Keratinocyte (primary cell): ENCODE measurements around the gene PIPOX.

Experiments
- CTCF ChIP-seq, 3 experiments: IDR thresholded peaks in 1 of 3; conservative IDR thresholded peaks in 1 of 3; optimal IDR thresholded peaks in 1 of 3; 2 replicates in 2 of 3; 3 replicates in 1 of 3; pipeline versions ENCODE3 to v1.5.1; 2011; ENCODE audit warnings: low read length in 3 of 3, mild to moderate bottlenecking in 3 of 3, moderate library complexity in 2 of 3, control low read depth in 1 of 3, inconsistent platforms in 1 of 3; ENCODE audit not compliant: insufficient read depth in 2 of 3; ENCODE audit errors: extremely low read depth in 1 of 3
- EZH2 ChIP-seq: IDR thresholded peaks from one replicate; pipeline ENCODE4 v1.6.1; 2012; ENCODE audit warnings: inconsistent platforms, mild to moderate bottlenecking, low read length, moderate library complexity

- no peak for TF ChIP-seq CTCF (optimal IDR thresholded peaks at IDR 0.05 in 1 of 3, IDR thresholded peaks at IDR 0.05 in 1 of 3, conservative IDR thresholded peaks at IDR 0.05 in 1 of 3; ENCODE audit: extremely low read depth in 1 of 3, insufficient read depth in 2 of 3, low read length in 3 of 3)
- no peak for TF ChIP-seq EZH2
Observed at GRCh38 chr17:29086628-29087332, 43.8 kb downstream of the PIPOX start.
